GM19193 (cell line): ENCODE measurements around the gene ZBTB40.

ENCODE experiments used
- POLR2A ChIP-seq: IDR thresholded peaks from 4 replicates; pipeline ENCODE4 v1.6.1; 2011; ENCODE audit not compliant: insufficient read depth, insufficient read length; ENCODE audit errors: extremely low read depth

Gene ZBTB40

DNA sequence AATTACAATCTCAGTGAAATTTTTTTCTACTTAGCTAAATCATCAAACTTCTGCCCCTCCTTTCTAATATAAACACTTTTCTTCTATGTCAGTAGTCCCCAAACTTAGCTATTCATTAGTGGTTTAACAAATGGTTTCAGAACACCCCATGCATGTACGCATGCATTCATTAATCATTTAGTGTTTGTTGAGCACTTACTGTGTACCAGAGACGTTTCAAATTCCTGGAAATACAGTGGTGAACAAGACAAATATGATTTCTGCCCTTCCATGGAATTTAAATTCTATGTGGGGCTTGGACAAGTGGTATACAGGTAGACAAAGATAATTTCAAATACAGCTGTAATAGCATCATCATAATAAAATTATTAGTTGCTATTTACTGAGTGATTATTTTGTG, 1.5 kb downstream of the ZBTB40 start:
- no peak for TF ChIP-seq POLR2A

GRCh38 chr1:22454476-22455056, 2.9 kb downstream of the ZBTB40 start:
- TF ChIP-seq POLR2A: no peak

DNA sequence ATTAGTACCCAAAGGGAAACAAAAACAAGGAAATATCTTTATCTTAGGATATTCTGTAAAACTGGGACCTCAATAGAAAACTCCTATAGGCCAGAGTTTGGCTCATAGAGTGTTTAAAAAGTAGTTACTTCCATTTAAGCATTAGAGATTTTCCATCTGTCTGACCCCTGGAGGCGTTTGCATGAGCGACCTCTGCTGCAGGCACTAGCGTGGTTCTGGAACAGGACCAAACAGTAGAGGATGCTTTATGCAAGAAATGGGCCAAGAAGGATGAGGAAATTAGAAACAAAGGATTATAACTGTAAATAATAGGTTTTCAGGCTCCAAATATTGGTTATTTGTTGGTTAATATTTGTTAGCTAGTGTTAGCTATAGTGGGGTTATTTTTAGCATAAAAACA, 5.7 kb downstream of the ZBTB40 start:
- no peak for TF ChIP-seq POLR2A

DNA sequence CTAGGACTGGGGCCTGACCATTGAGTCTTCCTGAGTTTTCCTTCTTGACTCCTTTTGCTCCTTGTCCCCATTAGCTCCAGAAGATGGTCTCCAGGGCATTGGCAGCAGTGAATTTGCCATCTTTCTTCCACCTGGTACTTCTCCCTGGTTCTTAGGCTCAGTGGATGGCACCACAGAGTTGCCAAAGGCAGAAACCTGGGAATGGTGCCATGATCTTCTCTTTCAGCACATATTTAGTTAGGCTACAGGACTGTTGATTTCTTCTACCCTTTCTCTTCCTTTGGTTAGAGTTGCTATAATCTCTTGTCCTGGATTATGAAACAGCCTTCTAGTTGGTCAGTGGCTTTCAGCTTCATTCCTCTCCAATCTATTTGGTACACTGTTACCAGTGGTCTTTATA, 6.2 kb downstream of the ZBTB40 start:
- TF ChIP-seq POLR2A: no peak

DNA sequence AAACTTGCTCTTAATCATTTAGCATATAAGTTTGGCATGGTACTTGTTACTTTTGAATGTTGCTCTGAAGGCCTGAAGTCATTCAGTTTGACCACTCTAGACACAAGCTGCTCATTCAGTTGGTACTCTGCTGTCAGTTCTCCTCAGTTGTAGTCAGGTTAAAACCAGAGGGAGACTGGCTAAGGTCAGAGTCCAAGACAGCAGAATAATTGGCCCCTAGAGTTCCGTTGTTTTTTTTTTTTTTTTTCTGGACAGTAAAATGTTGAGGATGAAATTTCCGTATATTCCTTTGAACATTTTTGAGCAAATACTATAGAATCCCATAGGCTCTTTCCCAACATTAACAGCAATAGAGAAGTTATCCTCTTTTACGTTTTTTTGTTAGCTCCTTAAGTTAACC, 9.4 kb downstream of the ZBTB40 start:
- no peak for TF ChIP-seq POLR2A

DNA sequence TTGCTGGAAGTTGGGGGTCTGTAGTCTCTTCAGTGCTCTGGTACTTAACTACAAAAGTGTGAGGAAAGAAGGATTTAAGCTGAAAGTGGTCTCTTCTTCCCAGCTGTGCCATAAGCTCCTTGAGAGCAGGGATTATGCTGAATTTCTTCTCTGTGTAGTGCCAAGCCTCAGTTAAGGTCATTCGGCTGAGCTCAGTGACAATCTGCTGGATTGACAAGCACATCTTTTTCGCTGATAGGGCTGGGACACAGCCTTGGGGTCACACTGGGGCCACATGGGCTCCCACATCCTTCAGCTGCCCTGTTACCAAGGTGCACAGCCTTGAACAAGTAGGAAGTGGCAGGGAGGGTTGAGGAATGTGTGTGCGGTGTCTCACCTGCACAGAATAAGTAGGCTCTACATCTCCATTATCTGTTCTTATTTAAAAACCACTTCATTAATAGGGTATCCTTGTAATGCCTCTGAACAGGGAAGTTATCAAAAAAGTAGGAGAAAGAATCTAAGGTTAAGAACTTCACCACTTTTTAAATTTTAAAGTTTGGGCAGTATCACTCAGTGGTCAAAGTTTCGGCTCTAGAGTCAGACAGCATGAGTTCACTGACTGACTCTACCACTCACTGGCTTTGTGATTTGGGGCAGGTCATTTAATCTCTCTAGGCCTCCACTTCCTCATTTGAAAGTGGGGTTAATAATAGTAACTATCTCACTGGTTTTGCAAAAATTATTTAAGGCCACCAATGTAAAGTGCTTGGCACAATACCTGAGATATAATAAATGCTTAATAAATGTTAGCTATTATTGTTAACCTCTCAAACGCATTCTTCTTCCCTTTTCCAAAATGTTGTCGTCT, 10.3 kb downstream of the ZBTB40 start:
- no peak for TF ChIP-seq POLR2A

DNA sequence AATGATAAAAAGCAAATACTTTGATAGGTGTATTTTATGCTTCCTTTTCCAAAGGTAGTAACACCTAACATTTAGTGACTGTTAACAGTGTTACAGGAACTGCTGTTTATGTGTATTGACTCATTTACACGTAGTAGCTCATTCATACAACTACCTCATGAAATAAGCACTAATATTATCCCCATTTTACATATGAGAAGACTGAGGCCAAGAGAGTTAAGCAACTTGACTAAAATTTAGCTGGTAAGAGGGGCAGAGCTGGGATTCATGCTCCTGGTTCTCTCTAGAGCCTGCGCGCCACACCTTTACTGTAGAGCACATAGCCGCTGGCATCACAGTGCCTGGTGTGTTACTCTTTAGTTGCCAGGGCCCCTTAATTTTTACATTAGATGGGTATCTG, 11.3 kb downstream of the ZBTB40 start:
- no peak for TF ChIP-seq POLR2A

DNA sequence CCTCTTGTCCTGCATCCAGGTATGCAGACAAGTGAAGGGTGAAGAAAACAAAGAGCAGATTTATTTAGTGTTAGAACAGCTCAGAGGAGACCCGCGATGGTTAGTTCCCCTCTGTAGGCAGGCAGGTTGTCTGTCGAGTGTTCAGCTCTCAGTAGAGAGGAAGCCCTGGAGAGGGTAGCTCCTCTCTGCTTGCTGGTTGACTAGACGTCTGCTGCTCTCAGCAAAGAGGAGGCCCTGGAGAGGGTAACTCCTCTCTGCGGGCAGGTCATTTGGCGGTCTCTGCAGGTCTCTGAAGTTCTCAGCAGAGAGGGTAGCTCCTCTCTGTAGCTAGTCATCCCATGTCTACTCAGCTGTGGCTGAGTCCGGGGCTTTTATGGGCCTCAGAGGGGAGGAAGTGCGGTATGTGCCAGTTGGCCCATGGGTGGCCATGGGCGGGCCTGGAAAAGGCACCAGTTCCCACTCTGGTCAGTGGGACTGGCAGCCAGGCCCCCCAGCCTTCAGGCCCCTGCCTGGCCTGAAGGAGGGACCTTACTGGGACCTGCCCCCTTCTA, 13.4 kb downstream of the ZBTB40 start:
- no peak for TF ChIP-seq POLR2A

DNA sequence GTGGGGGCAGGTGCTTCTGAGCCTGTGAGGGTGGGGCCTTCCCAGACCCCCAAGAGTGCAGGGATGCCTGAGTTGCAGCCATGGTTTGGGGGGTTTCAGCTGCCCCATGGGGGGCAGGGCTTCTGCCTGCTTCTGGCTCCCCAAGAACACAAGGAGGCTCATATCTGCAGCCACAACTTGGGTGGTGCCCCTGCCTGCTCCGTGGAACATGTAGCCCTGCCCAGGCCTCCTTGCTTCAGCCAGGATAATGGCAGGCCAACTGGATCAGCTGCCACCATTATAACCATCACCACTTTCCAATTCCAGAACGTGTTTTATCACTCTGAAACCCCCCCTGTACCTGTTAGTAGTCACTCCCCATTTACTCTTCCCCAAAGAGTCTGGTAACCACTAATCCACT, 14.0 kb downstream of the ZBTB40 start:
- TF ChIP-seq POLR2A: no peak

- no peak for TF ChIP-seq POLR2A
Observed at GRCh38 chr1:22470227-22470626, 18.6 kb downstream of the ZBTB40 start.

GRCh38 chr1:22471078-22471477, 19.4 kb downstream of the ZBTB40 start:
- TF ChIP-seq POLR2A: no peak

DNA sequence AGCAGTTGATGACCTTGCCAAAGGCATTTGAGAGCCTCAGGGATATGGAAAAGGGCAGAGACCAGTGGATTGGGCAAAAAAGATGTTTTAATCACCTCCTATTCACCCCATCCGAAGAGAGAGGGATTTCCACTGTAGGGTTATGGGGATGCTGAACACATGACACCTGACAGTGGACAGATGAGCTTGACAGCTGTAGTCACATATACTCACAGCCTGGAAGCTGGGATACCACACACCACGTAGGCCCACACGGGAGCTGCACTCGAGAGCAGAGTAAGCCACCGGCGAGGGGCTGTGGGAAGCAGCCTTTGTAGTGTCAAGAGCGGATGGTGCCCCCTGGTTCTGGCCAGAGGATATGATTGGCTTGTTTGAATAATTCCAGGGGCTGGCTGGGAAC, 20.0 kb downstream of the ZBTB40 start:
- TF ChIP-seq POLR2A: no peak

GRCh38 chr1:22472596-22472995, 20.9 kb downstream of the ZBTB40 start:
- TF ChIP-seq POLR2A: no peak

GRCh38 chr1:22473952-22474351, 22.3 kb downstream of the ZBTB40 start:
- no peak for TF ChIP-seq POLR2A

GRCh38 chr1:22476566-22476965, 24.9 kb downstream of the ZBTB40 start:
- TF ChIP-seq POLR2A: no peak

DNA sequence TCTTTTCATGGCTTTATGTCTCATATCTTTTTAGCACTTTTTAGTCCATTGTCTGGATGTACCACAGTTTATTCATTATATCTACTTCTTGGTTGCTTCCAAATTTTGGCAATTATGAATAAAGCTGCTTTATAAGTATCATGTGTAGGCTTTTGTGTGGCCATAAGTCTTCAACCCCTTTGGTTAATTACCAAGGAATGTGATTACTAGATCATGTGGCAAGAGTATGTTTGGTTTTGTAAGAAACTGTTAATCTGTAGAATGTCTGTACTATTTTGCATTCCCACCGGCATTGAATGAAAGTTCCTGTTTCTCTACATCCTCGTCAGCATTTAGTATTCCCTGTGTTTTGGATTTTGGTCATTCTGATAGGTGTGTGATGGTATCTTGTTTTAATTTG, 31.5 kb downstream of the ZBTB40 start:
- no peak for TF ChIP-seq POLR2A

DNA sequence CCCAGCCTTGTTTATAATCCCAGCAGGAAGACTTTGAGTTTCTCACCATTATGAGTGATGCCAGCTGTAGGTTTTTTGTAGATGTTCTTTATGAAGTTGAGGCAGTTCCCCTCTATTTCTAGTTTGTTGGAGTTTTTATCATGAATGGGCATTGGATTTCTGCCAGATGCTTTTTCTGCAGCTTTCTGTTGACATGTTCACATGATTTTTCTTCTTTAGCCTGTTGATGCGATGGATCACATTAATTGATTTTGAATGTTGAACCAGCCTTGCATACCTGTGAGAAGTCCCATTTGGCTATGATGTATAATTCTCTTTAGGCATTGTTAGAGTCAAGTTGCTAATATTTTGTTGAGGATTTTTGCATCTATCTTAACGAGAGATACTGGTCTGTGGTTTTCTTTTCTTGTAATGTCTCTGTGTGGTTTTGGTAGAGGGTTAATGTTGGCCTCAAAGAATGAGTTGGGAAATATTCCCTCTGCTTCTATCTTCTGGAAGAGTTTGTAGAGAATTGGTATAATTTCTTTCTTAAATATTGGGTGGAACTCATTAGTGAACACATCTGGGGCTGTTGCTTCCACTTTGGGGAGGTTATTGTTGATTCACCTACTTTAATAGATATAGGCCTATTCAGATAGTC, 33.2 kb downstream of the ZBTB40 start:
- no peak for TF ChIP-seq POLR2A

DNA sequence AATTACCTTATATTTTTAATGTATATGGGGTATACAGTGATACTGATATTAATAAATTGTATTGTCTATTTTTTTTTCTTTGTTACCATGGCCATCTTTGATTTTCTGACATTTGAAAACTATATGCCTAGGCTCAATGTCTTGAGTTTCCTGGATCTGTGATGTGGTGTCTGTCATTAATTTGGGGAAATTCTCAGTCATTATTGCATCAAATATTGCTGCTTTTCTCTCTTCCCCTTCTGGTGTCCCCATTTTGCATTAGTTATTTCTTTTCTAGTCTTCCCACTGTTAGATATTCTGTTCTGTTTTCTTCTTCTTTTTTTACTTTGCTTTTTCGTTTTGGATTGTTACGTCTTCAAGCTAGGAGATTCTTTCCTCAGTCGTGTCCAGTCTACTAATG, 33.8 kb downstream of the ZBTB40 start:
- TF ChIP-seq POLR2A: no peak
